ENCODE results near the gene SLC1A1.
"Not testable (repeated sequence)": the region's sequence is repeated elsewhere in the genome, so short reads cannot be mapped to it uniquely, and the experiment has no call there.

SLC1A1 gene

GRCh38 chr9:4579001-4579400, 88.7 kb downstream of the SLC1A1 start:
- DNase-seq (ENCODE audit: low read depth in 2 of 2): no peak

GRCh38 chr9:4581035-4581760, 90.9 kb downstream of the SLC1A1 start:
- DNase-seq (ENCODE audit: low read depth in 2 of 2): no peak

GRCh38 chr9:4581861-4582565, 91.7 kb downstream of the SLC1A1 start:
- DNase-seq (ENCODE audit: low read depth in 2 of 2): no peak

GRCh38 chr9:4583001-4583400, 92.7 kb downstream of the SLC1A1 start:
- no peak for DNase-seq (ENCODE audit: low read depth in 2 of 2)

GRCh38 chr9:4584636-4585035, 94.4 kb downstream of the SLC1A1 start:
- DNase-seq (ENCODE audit: low read depth in 2 of 2): no peak

GRCh38 chr9:4585135-4585534, 94.9 kb downstream of the SLC1A1 start:
- DNase-seq (ENCODE audit: low read depth in 2 of 2): no peak

GRCh38 chr9:4588721-4589120, 98.5 kb downstream of the SLC1A1 start:
- no peak for DNase-seq (ENCODE audit: low read depth in 2 of 2)

- DNase-seq (ENCODE audit: low read depth in 2 of 2): no peak
These were observed 100.3 kb downstream of the SLC1A1 start for GRCh38 chr9:4590430-4591122.

- DNase-seq (ENCODE audit: low read depth in 2 of 2): no peak
These were observed 100.8 kb downstream of the SLC1A1 start for GRCh38 chr9:4591123-4591500.

- no peak for DNase-seq (ENCODE audit: low read depth in 2 of 2)
These were observed 102.0 kb downstream of the SLC1A1 start for GRCh38 chr9:4592295-4592694.

- DNase-seq (ENCODE audit: low read depth in 2 of 2): no peak
These were observed 102.6 kb downstream of the SLC1A1 start for GRCh38 chr9:4592886-4593285.

- DNase-seq (ENCODE audit: low read depth in 2 of 2): no peak
These were observed 104.3 kb downstream of the SLC1A1 start for GRCh38 chr9:4594545-4594944.

- DNase-seq (ENCODE audit: low read depth in 2 of 2): no peak
These were observed 104.7 kb downstream of the SLC1A1 start for GRCh38 chr9:4594994-4595393.

- DNase-seq (ENCODE audit: low read depth in 2 of 2): no peak
These were observed 106.1 kb downstream of the SLC1A1 start for GRCh38 chr9:4596165-4596922.

- DNase-seq (ENCODE audit: low read depth in 2 of 2): no peak
These were observed 110.1 kb downstream of the SLC1A1 start for GRCh38 chr9:4600368-4600767.

GRCh38 chr9:4603830-4604229, 113.6 kb downstream of the SLC1A1 start:
- no peak for DNase-seq (ENCODE audit: low read depth in 2 of 2)

GRCh38 chr9:4604678-4605095, 114.4 kb downstream of the SLC1A1 start:
- DNase-seq (ENCODE audit: low read depth in 2 of 2): peak; percentile 13 to 19

- not testable (repeated sequence) for DNase-seq (ENCODE audit: low read depth in 2 of 2)
These were observed 115.8 kb downstream of the SLC1A1 start for GRCh38 chr9:4606033-4606432.

- DNase-seq (ENCODE audit: low read depth in 2 of 2): no peak
These were observed 124.4 kb downstream of the SLC1A1 start for GRCh38 chr9:4614627-4615026.

GRCh38 chr9:4615251-4615650, 125.0 kb downstream of the SLC1A1 start:
- peak in 1 of 2 experiments; percentile 17 for DNase-seq (ENCODE audit: low read depth in 2 of 2)

GRCh38 chr9:4615778-4616177, 125.5 kb downstream of the SLC1A1 start:
- no peak for DNase-seq (ENCODE audit: low read depth in 2 of 2)

- no peak for DNase-seq (ENCODE audit: low read depth in 2 of 2)
These were observed 127.5 kb downstream of the SLC1A1 start for GRCh38 chr9:4617752-4618151.

Measured in fibroblast of skin of left biceps (primary cell).